ENCODE measurements around the gene ELN.

The ELN gene

GRCh38 chr7:74064696-74065095 is 36.7 kb downstream of the ELN start:
- no peak for DNase-seq

GRCh38 chr7:74066626-74067025 is 38.7 kb downstream of the ELN start:
- no peak for DNase-seq

GRCh38 chr7:74068378-74069085 is 40.6 kb downstream of the ELN start:
- no peak for DNase-seq

GRCh38 chr7:74069086-74069541 is 41.1 kb downstream of the ELN start:
- DNase-seq, result no peak

GRCh38 chr7:74069790-74070618 is 42.0 kb downstream of the ELN start:
- no peak for DNase-seq

- DNase-seq, result no peak
These were observed 42.6 kb downstream of the ELN start for GRCh38 chr7:74070619-74070921.

GRCh38 chr7:74071121-74071520 is 43.1 kb downstream of the ELN start:
- no peak for DNase-seq

- DNase-seq, result no peak
These were observed 46.8 kb downstream of the ELN start for GRCh38 chr7:74074770-74075169.

- DNase-seq, result no peak
These were observed 50.5 kb downstream of the ELN start for GRCh38 chr7:74078461-74078860.

- no peak for DNase-seq
These were observed 54.8 kb downstream of the ELN start for GRCh38 chr7:74082770-74083116.

- peak; percentile 83 for DNase-seq
These were observed 55.3 kb downstream of the ELN start, which contains the start of gene LIMK1 for GRCh38 chr7:74083117-74083876. Gene LIMK1 (plus strand): TSS chr7:74083804. CDS start chr7:74083991, 187 bp downstream.

- DNase-seq, result peak; percentile 49
These were observed 56.2 kb downstream of the ELN start for GRCh38 chr7:74083928-74084721.

- no peak for DNase-seq
These were observed 57.0 kb downstream of the ELN start for GRCh38 chr7:74084722-74085578.

GRCh38 chr7:74087791-74088453 is 59.9 kb downstream of the ELN start:
- no peak for DNase-seq

- no peak for DNase-seq
These were observed 64.5 kb downstream of the ELN start for GRCh38 chr7:74092321-74092963.

GRCh38 chr7:74092964-74093471 is 65.0 kb downstream of the ELN start:
- no peak for DNase-seq

- DNase-seq, result no peak
These were observed 65.8 kb downstream of the ELN start for GRCh38 chr7:74093671-74094223.

GRCh38 chr7:74094224-74095101 is 66.5 kb downstream of the ELN start:
- DNase-seq, result peak; percentile 88

GRCh38 chr7:74095135-74095534 is 67.2 kb downstream of the ELN start:
- no peak for DNase-seq

Data from activated CD4-positive, alpha-beta T cell treated with anti-CD3 and anti-CD28 coated beads for 48 hours (primary cell).